HG03575 (cell line): ENCODE measurements around the gene BAD.

ENCODE experiments used
- ATAC-seq: cut with Tn5 transposase; IDR thresholded peaks from one replicate; pipeline ENCODE4 v1.9.1; 2021; ENCODE audit not compliant: unreplicated experiment, insufficient number of reproducible peaks, low FRiP score; ENCODE audit errors: extremely low read depth

The BAD gene

GRCh38 chr11:64224891-64225607 is 59.4 kb downstream of the BAD start:
- ATAC-seq = no peak

- no peak for ATAC-seq
Observed at GRCh38 chr11:64224151-64224890, 60.1 kb downstream of the BAD start.

GRCh38 chr11:64223001-64223651 is 61.3 kb downstream of the BAD start:
- ATAC-seq = no peak

- no peak for ATAC-seq
Observed at GRCh38 chr11:64222651-64223000, 61.8 kb downstream of the BAD start.

- no peak for ATAC-seq
Observed at GRCh38 chr11:64220798-64221197, 63.7 kb downstream of the BAD start.

GRCh38 chr11:64220271-64220670 is 64.2 kb downstream of the BAD start:
- ATAC-seq = no peak
